Measurements from ENCODE around the gene SEPHS2.

SEPHS2 gene

GRCh38 chr16:30395992-30396585, 49.6 kb downstream of the SEPHS2 start (continued):
- TF ChIP-seq KLF17 (tag by site-specific recombination; IDR thresholded peaks at IDR 0.05) (peak; percentile 11; the same call in 1 of the 2 replicates), SP2 (tag by site-specific recombination; IDR thresholded peaks at IDR 0.05) (0 out of 2 replicates have a peak, but pooled peaks have one; percentile 18), ZNF777 (tag by site-specific recombination; IDR thresholded peaks at IDR 0.05; ENCODE audit: borderline replicate concordance) (no peak), ZBTB10 (tag by site-specific recombination; IDR thresholded peaks at IDR 0.05) (no peak), ZIC2 (tag by site-specific recombination; IDR thresholded peaks at IDR 0.05) (0 out of 2 replicates have a peak, but pooled peaks have one; percentile 1), MEIS1 (CRISPR knock-in tag; IDR thresholded peaks at IDR 0.05; ENCODE audit: borderline replicate concordance) (no peak), KLF10 (tag by site-specific recombination; IDR thresholded peaks at IDR 0.05) (no peak), WT1 (tag by site-specific recombination; IDR thresholded peaks at IDR 0.05) (no peak), KLF7 (tag by site-specific recombination; IDR thresholded peaks at IDR 0.05; ENCODE audit: borderline replicate concordance) (no peak), ZNF202 (tag by site-specific recombination; IDR thresholded peaks at IDR 0.05; ENCODE audit: borderline replicate concordance) (no peak), ZNF324 (tag by site-specific recombination; IDR thresholded peaks at IDR 0.05) (peak; percentile 7; the same call in 1 of the 2 replicates), ZBTB17 (tag by site-specific recombination; IDR thresholded peaks at IDR 0.05) (peak; percentile 89), GLI2 (tag by site-specific recombination; IDR thresholded peaks at IDR 0.05; ENCODE audit: borderline replicate concordance, low read depth) (no peak), ZFP41 (tag by site-specific recombination; IDR thresholded peaks at IDR 0.05; ENCODE audit: borderline replicate concordance) (no peak), ZBTB26 (tag by site-specific recombination; optimal IDR thresholded peaks at IDR 0.05) (no peak), IKZF3 (tag by site-specific recombination; IDR thresholded peaks at IDR 0.05) (no peak), ZNF76 (tag by site-specific recombination; IDR thresholded peaks at IDR 0.05; ENCODE audit: borderline replicate concordance, low read depth) (peak; percentile 80), CTCF (tag by site-specific recombination; IDR thresholded peaks at IDR 0.05) (no peak; the same call in 1 of the 2 replicates), ZNF623 (tag by site-specific recombination; IDR thresholded peaks at IDR 0.05) (no peak), ZNF837 (tag by site-specific recombination; IDR thresholded peaks at IDR 0.05) (no peak), YY2 (tag by site-specific recombination; IDR thresholded peaks at IDR 0.05) (no peak), ZNF513 (tag by site-specific recombination; IDR thresholded peaks at IDR 0.05) (peak; percentile 79), ZNF621 (tag by site-specific recombination; IDR thresholded peaks at IDR 0.05) (no peak), ZNF629 (tag by site-specific recombination; IDR thresholded peaks at IDR 0.05) (peak; percentile 38; the same call in 1 of the 2 replicates), RBAK (tag by site-specific recombination; IDR thresholded peaks at IDR 0.05) (no peak), REPIN1 (tag by site-specific recombination; IDR thresholded peaks at IDR 0.05; ENCODE audit: low read depth) (no peak), BCL6B (tag by site-specific recombination; IDR thresholded peaks at IDR 0.05) (no peak), ZNF214 (tag by site-specific recombination; IDR thresholded peaks at IDR 0.05; ENCODE audit: borderline replicate concordance) (no peak), ZNF776 (tag by site-specific recombination; IDR thresholded peaks at IDR 0.05; ENCODE audit: borderline replicate concordance) (no peak), KLF9 (tag by site-specific recombination; IDR thresholded peaks at IDR 0.05; ENCODE audit: low read depth) (0 out of 2 replicates have a peak, but pooled peaks have one; percentile 34), ZNF157 (tag by site-specific recombination; IDR thresholded peaks at IDR 0.05) (no peak), ZNF175 (tag by site-specific recombination; IDR thresholded peaks at IDR 0.05) (no peak)

Measured in HEK293 (cell line).